ENCODE measurements around the gene PLK5.

Gene PLK5

DNA sequence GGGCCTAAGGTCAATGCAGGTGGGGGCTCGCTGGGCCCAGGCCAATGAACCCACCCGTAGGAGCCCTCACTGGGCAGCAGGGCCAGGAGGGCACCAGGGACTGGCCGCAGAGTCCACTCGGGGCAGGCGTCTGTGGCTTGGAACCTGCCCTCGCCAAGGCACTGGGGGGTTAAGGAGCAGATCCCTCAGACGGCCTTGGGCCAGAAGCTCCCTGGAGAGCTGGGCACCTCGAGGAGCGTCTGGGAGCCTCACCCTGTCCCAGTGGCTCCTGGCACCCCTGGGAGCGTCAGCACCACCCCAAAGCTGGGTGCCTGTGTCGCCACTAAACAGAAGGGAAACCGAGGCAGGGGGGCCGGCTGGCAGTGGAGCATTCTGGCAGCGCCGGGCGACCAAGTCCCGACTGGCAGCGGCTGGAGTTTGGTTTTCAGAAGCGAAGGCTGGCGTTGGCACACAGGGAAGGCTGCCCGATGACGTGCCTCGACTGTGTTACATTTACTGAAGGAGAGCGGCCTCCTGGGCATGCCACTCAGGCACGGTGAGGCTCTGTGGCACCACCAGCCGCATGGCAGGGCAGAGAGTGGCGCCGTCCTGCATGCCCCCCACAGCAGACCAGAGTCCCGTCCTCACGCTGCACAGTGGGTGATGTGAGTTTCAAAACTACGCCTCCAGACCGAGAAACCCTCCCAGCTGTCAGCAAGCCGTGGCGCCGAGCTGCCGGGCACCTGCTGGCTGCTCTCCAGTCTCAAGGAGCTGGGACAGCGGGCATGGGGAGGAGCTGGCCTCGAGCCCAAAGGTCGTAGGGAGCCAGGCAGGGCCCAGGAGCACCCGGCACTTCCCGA lies 53.4 kb downstream of the PLK5 start:
- DNase-seq (ENCODE audit: low spot score): no peak

DNA sequence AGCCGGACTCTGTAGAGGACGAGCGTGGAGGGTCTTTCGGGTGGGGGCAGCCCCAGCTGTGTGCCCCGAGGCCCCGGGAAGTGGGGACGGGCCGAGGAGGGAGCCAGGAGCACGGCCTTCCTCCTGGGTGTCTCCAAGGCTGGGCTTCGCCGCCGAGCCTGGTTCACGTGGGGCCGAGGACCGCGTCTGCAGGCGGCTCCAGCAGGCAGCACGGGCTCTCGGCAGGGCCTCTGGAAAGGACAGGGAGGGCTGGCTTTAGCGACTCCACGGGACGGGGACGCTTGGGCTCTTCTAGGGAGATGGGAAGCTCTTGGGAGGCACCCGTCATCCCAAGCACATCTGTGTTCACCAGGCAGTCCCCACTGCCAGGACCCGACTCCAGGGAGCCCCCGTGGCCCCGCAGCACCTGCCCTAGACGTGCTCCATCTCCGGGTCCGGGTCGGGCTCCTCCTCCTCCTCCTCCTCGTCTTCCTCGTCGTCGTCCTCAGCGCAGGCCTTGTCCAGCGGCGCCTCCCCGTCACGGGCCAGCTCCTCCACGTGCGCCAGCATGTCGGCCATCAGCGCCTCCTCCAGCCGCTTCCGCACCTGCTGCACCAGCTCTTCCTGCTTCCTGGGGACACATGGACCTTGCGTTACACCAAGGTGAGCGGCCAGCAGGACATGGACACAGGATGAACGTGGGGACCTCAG lies 54.2 kb downstream of the PLK5 start:
- DNase-seq (ENCODE audit: low spot score): no peak

DNA sequence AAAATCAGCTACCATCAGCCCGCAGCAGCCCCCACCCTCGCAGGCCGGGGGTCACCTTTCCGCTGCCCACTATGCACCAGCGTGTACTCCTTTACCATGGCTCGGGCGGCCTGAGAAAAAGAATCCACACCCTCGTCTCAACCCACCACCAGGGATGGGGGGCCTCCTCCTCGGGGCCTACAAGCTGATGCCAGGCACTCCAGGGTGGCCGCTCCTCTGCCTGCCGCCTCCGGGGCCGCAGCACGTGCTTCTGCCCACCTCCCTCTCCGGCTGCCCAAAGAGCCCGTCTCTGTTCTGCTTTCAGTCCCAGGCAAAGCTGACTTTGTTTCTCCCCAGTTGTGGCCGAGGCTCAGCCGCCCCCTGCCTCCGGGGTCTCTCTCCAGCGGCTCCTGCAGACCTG lies 55.3 kb downstream of the PLK5 start:
- no peak for DNase-seq (ENCODE audit: low spot score)

DNA sequence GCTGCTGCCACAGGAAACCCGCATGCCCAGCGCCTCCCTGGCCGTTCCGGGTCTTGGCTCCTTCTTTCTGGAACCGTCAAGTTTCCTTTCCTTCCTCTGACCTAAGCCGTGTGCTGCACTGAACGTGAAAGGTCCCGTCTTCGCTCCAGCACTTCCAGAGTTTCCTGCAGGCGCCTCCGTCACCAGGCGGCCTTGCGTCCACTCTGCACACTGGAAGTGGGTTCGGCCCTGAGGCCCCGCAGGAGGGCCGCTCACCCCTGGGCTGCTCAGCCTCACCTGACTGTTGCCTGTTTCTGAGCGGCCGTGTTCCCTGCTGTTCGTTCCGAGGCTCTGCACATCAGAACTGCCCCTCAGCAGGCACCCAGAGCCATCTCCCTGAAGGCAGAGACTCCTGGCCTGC lies 56.5 kb downstream of the PLK5 start:
- DNase-seq (ENCODE audit: low spot score): no peak

DNA sequence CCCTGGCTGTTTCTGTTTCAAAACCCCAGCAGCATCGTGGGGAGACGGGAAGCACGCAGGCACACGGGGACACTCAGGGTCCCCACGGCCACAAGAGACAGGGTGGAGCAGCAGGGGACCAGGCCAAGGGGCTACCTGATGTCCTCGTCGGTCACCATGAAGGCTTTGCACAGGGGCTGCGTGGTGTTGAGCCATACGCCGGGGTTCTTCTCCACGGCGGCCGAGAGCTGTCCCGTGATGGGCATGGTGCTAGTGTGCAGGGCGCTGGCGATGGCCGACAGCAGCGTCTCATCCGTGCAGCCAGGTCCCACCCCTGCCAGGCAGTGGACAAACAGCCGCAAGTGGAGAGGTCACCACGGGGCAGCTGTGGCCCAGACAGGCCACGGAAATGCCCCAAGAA lies 57.1 kb downstream of the PLK5 start:
- DNase-seq (ENCODE audit: low spot score): no peak

DNA sequence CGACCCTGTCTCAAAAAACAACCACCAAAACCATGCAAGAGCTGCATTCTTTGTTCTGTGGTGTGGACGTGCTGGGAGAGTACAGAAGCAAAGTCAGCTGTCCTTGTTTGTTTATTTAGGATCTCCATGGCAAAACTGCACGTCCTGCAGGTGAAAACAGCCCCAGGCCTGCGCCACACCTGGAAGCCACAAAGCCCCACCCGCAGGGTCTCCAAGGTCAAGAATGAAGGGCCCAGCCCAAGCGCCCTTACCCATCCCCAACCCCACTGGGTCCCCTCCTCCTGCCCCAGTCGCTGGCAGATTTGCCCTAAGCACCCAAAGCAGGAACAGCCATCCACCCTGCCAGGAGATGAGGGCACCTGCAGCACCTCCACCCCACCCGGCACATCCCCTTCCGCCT lies 58.3 kb downstream of the PLK5 start:
- DNase-seq (ENCODE audit: low spot score): no peak

DNA sequence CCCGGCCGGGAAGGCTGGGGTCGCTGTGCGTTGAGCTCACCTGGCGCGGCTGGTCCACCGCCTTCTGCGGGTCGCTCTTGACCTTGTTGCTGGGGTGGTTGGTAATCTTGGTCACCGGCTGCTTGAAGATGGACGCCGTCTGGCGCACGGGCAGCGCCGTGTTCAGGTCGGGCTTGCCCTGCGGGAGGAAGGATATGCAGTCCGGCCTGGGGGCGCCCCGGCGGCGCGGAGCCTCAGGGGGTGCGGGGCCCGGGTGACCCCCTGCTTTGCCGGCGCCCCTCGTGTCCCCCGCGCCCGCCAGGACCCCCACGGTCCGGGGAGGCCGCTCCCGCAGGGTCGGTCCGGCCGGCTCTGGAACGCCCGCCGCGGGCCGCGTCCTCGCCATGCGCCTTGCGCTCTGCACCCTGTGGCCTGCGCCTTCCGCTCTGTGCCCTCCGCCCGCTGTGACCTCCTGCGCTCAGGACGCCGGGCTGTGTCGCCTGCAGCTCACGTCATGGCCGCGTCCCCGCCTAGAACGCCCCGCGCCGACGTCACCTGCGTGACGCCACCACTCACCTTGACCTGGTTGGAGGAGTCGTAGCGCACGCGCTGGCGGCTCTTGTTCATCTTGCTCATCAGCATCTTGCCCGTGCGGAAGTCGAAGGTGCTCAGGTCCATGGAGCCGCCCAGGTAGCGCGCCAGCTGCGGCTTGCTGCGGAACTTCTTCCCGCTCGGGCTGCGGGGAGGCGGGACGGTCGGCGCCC lies 60.8 kb downstream of the PLK5 start:
- DNase-seq (ENCODE audit: low spot score): no peak

DNA sequence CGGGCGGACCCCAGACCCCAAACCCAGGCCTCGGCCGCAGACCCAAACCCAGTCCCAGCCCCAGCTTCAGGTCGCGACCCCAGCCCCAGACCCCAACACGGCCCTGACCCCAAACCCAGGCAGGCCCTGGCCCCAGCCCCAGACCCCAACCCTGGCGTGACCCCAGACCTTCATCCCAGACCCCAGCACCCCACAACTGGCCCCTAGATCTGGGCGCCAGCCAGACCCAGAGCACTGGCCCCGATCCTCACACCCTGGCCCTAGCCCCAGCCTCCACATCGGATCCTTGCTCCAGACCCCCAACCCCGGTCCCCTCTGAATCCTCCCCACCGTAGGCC lies 61.3 kb downstream of the PLK5 start:
- DNase-seq (ENCODE audit: low spot score): no peak
